ENCODE results near the gene CFDP1. TPM values are rescaled to one million over a fixed set of nuclear protein-coding genes. Genes with fewer than 3 reads are reported as not detected.

The CFDP1 gene
- total and polyA plus RNA-seq, 4 donors = 44.8 to 105 (median 64.1) TPM

DNA sequence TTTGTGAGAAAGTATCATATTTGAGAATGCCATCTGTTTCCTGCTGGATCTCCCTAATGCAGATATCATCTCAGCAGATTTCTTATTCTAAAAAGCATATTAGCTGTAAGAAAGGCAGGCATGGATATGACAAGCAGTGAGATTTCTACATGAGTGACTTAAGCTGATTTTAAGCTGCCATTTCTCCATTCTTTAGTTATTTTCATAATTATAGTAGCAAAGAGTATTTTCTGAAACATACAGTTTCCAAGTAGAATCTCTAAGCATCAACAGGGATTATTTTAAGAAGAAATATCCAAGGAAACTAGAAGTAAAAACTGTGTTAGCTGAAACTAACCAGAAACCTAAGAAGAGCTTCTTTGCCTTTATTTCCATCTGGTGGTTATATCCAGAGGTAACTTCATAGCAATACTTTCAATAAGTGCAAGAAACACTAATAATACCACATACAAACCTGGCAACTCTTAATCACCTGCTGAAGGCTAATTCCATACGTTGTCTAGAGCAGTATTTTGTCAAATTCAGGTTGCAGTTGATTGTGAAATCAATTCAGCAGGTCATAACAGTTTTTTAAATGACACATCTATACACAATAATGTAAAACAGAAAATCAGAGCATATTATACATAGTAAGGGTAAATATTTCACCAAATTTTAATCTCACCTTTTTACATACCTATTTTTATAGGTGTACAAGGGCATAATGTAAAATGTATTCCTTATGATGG lies 42.2 kb downstream of the CFDP1 start:
- peaks cover 0 to 3% (median 0%) of the 10 kb centered on the region in 4 donors for H3K9me3 ChIP-seq (ENCODE audit: control insufficient read depth in 4 of 4, insufficient read depth in 3 of 4, low read length in 3 of 4)
- no peak for ATAC-seq (ENCODE audit: insufficient read depth, low FRiP score)
- TF ChIP-seq, protein P1, sequence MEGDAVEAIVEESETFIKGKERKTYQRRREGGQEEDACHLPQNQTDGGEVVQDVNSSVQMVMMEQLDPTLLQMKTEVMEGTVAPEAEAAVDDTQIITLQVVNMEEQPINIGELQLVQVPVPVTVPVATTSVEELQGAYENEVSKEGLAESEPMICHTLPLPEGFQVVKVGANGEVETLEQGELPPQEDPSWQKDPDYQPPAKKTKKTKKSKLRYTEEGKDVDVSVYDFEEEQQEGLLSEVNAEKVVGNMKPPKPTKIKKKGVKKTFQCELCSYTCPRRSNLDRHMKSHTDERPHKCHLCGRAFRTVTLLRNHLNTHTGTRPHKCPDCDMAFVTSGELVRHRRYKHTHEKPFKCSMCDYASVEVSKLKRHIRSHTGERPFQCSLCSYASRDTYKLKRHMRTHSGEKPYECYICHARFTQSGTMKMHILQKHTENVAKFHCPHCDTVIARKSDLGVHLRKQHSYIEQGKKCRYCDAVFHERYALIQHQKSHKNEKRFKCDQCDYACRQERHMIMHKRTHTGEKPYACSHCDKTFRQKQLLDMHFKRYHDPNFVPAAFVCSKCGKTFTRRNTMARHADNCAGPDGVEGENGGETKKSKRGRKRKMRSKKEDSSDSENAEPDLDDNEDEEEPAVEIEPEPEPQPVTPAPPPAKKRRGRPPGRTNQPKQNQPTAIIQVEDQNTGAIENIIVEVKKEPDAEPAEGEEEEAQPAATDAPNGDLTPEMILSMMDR (IDR thresholded peaks at IDR 0.05; ENCODE audit: control extremely low read depth, extremely low read depth) = no peak
- peaks cover 3 to 24% (median 5%) of the 10 kb centered on the region in 5 donors for H3K4me1 ChIP-seq (ENCODE audit: control insufficient read depth in 5 of 5, insufficient read depth in 5 of 5, low read length in 5 of 5)
- H3K27ac ChIP-seq (ENCODE audit: low read depth in 1 of 2, low read length in 1 of 2) = no peak overlapping the region
- DNase-seq = no peak
- no peaks in the 10 kb centered on the region for H3K27me3 ChIP-seq (ENCODE audit: control insufficient read depth in 3 of 3, insufficient read depth in 3 of 3, low read length in 2 of 3)
- 69 to 80% methylated on average over 1 of the region's 1 CpG for WGBS, 2 donors
- no peak overlapping the region for H3K9ac ChIP-seq (ENCODE audit: insufficient read depth in 1 of 2, low read length in 2 of 2)
- H3K4me3 ChIP-seq = no peak overlapping the region
- peaks cover 10 to 28% (median 18%) of the 10 kb centered on the region in 4 donors for H3K36me3 ChIP-seq (ENCODE audit: control insufficient read depth in 4 of 4, insufficient read depth in 4 of 4, low read length in 4 of 4)

DNA sequence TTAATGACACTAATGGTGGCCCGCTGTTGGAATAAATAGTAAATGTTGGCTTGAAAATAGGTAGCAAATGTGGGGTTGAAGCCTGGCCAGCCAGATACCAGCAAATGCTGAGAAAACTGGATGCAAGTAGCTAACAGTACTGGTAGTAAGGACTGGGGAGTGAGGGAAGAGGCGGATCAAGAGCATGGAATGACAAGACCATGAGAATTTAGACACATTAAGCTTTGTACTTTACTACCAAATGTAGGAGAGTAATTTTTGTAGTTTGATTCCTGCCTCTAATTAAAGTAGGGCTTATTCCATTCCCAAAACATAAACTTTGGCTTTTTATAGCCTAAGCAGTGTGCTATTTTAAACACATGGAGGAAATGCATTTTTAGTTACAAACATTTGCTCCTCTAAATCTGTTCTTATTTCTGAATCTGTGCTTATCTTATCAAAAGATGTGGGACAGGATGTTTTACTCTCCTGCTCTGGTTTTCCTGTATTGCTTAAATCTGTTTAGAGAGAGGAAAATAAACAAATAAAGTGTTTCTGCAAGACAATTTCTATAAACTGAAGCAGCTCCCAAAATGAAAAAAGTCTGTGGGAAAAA lies 44.1 kb downstream of the CFDP1 start:
- H3K9me3 ChIP-seq (ENCODE audit: control insufficient read depth in 4 of 4, insufficient read depth in 3 of 4, low read length in 3 of 4) = peaks cover 0 to 3% (median 0%) of the 10 kb centered on the region in 4 donors
- no peak for ATAC-seq (ENCODE audit: insufficient read depth, low FRiP score)
- TF ChIP-seq, protein P1 (IDR thresholded peaks at IDR 0.05; ENCODE audit: control extremely low read depth, extremely low read depth) = no peak

DNA sequence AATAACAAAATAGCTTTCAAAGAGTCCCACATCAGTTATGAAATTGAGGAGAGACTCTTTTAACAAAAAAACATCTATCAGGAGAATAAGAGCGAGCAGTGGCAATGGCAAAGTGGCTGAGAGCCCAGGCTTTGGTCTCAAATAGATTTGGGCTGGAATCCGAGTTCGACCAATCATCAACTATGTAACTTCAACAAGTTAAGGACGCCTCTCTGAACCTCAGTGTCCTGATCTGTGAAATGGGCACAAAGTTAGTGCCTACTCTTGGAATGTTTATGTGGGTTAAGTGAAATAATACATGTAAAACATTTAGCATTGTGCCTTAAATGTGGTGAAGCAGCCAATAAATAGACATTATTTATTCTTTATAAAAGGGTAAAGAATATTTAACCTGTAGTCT lies 45.4 kb downstream of the CFDP1 start:
- Histone ChIP-seq H3K4me3 (no peak overlapping the region), H3K27me3 (ENCODE audit: control insufficient read depth in 3 of 3, insufficient read depth in 3 of 3, low read length in 2 of 3) (no peaks in the 10 kb centered on the region), H3K36me3 (ENCODE audit: control insufficient read depth in 4 of 4, insufficient read depth in 4 of 4, low read length in 4 of 4) (peaks cover 6 to 19% (median 12%) of the 10 kb centered on the region in 4 donors), H3K27ac (ENCODE audit: low read depth in 1 of 2, low read length in 1 of 2) (no peak overlapping the region), H3K4me1 (ENCODE audit: control insufficient read depth in 5 of 5, insufficient read depth in 5 of 5, low read length in 5 of 5) (peaks cover 0 to 28% (median 4%) of the 10 kb centered on the region in 5 donors), H3K9ac (ENCODE audit: insufficient read depth in 1 of 2, low read length in 2 of 2) (no peak overlapping the region), H3K9me3 (ENCODE audit: control insufficient read depth in 4 of 4, insufficient read depth in 3 of 4, low read length in 3 of 4) (peaks cover 0 to 2% (median 0%) of the 10 kb centered on the region in 4 donors)
- ATAC-seq (ENCODE audit: insufficient read depth, low FRiP score) (no peak), DNase-seq (no peak)
- TF ChIP-seq, protein P1 (IDR thresholded peaks at IDR 0.05; ENCODE audit: control extremely low read depth, extremely low read depth) = no peak
- 90 to 96% methylated on average over 4 of the region's 4 CpGs for WGBS, 2 donors

More for the DNA sequence above, 44.1 kb downstream of the CFDP1 start:
- DNase-seq = peak in 1 of 3 donors; percentile 30
- Histone ChIP-seq H3K27me3 (ENCODE audit: control insufficient read depth in 3 of 3, insufficient read depth in 3 of 3, low read length in 2 of 3) (no peaks in the 10 kb centered on the region), H3K4me3 (no peak overlapping the region), H3K4me1 (ENCODE audit: control insufficient read depth in 5 of 5, insufficient read depth in 5 of 5, low read length in 5 of 5) (peaks cover 3 to 28% (median 5%) of the 10 kb centered on the region in 5 donors), H3K27ac (ENCODE audit: low read depth in 1 of 2, low read length in 1 of 2) (peak overlapping the region in 1 of 2 donors; percentile 54), H3K9ac (ENCODE audit: insufficient read depth in 1 of 2, low read length in 2 of 2) (peak overlapping the region in 1 of 2 donors; percentile 44), H3K36me3 (ENCODE audit: control insufficient read depth in 4 of 4, insufficient read depth in 4 of 4, low read length in 4 of 4) (peaks cover 6 to 24% (median 16%) of the 10 kb centered on the region in 4 donors)
- WGBS, 2 donors = 71 to 79% methylated on average over 2 of the region's 2 CpGs
